ENCODE results near the gene LAG3. TPM values are rescaled to one million over a fixed set of nuclear protein-coding genes. Genes with fewer than 3 reads are reported as not detected.

LAG3 gene
- total and polyA plus RNA-seq, 2 donors (not counting 1 experiment from before 2014, with no cell fraction given) = 0.17 TPM

DNA sequence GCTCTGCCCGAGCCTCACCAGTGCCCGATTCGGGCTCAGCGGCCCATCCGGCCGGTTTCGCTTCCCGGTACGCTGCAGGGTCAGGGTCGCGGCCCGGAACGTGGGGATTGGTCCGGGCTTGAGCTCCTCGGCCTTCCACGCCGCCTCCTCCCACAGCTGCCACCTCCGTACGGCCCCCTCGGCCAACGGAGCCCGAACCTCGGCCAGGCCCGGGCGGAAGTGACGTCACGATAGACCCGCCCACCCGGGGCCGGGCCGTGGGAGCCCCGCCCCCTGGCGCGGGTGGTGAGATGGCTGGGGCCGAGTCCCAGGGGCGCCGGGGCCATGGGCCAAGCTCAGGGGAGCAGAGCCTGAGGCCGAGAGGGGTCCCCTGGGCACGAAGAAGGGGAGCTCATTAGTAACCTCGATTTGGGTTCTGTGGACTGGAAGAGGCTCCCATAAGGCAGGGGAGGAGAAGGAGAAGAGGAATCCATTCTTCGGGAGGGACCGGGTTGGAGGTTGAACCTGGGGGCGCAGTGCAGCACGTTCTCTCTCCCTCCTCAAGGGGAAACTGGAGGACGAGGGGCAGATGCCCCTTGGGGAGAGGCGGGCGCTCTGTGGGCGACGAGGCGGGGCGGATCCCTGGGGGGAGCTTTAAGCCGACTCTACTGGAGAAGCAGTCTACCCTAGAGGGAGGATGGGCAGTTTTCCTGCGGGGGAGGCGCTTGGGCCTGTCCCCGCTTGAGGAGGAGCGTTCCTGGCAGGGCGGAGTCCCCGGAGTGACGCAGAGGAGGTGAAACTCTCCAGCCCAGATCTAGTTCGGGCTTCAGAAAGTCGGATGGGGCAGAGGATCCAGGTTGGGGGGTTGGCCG is 19.2 kb upstream of the LAG3 start, which contains the start of gene MLF2:
MLF2 (minus strand) TSS at position 221 of the 851 bp plus-strand sequence. CDS start 807 bp downstream, outside the sequence.
- DNase-seq (ENCODE audit: low read depth in 2 of 2) = peak; percentile 99
- Histone ChIP-seq H3K27me3 (ENCODE audit: control insufficient read depth, insufficient read depth, low read length) (no peaks in the 10 kb centered on the region), H3K36me3 (ENCODE audit: control insufficient read depth, insufficient read depth, low read length) (peaks cover 22% of the 10 kb centered on the region), H4K20me1 (ENCODE audit: control insufficient read depth, extremely low read depth, insufficient read depth, low read length) (no peaks in the 10 kb centered on the region), H3K27ac (ENCODE audit: insufficient read depth, low read length) (peak within 1 kb of the TSS; percentile 99), H3K9me3 (ENCODE audit: control insufficient read depth, insufficient read depth, low read depth, low read length) (no peaks in the 10 kb centered on the region), H3K4me3 (replicated peaks in 1 of 4; ENCODE audit: control extremely low read depth in 1 of 4, insufficient read depth in 1 of 4, low read depth in 3 of 4, low read length in 4 of 4) (peak within 1 kb of the TSS; percentile 60 to 95 (median 85)), H3K4me1 (ENCODE audit: control insufficient read depth, extremely low read depth, insufficient read depth, low read length) (peaks cover 13% of the 10 kb centered on the region), H3K9ac (ENCODE audit: insufficient read depth, low read length) (peak within 1 kb of the TSS; percentile 95), H3K79me2 (ENCODE audit: control insufficient read depth, insufficient read depth, low read length) (peaks cover 26% of the 10 kb centered on the region), H3K4me2 (ENCODE audit: extremely low read depth, insufficient read depth, low read length) (peak within 1 kb of the TSS; percentile 96), H2AFZ (ENCODE audit: low read length) (peak within 1 kb of the TSS; percentile 70)
- TF ChIP-seq EZH2 (IDR thresholded peaks at IDR 0.05; ENCODE audit: low read length, missing control alignments) = no peak
- TF ChIP-seq, protein P1, sequence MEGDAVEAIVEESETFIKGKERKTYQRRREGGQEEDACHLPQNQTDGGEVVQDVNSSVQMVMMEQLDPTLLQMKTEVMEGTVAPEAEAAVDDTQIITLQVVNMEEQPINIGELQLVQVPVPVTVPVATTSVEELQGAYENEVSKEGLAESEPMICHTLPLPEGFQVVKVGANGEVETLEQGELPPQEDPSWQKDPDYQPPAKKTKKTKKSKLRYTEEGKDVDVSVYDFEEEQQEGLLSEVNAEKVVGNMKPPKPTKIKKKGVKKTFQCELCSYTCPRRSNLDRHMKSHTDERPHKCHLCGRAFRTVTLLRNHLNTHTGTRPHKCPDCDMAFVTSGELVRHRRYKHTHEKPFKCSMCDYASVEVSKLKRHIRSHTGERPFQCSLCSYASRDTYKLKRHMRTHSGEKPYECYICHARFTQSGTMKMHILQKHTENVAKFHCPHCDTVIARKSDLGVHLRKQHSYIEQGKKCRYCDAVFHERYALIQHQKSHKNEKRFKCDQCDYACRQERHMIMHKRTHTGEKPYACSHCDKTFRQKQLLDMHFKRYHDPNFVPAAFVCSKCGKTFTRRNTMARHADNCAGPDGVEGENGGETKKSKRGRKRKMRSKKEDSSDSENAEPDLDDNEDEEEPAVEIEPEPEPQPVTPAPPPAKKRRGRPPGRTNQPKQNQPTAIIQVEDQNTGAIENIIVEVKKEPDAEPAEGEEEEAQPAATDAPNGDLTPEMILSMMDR (conservative IDR thresholded peaks at IDR 0.05 in 1 of 2, IDR thresholded peaks at IDR 0.05 in 1 of 2; ENCODE audit: low read depth in 1 of 2, low read length in 2 of 2) = peak in 1 of 2 donors; percentile 95

DNA sequence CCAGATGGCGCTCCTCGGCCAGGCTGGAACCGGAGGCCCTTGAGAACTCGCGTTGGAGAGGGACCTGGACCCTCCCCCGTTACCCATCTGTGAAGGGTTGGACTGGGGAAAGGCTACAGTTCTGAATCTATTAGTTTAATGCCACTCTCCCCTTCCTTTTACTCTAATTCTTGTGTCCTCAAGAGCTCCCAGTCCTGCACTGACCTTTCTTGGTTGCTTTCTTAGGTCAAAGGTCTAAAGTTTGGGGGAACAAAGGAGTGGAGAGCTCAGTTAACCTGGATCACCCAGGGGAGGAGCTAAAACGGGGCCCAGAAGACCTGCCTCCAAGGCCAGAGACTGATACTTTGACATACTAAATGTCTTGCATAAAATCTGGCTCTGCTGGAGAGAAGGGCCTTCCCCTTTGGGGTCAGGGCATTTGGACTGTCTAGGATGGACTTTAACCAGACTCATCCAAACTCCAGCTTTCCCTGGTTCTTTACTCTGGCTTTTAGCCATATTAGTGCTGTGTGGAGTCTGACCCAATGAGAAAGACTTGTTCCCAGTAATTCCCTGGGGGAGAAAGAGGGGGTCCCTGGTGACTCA is 18.5 kb upstream of the LAG3 start:
- Histone ChIP-seq H3K9ac (ENCODE audit: insufficient read depth, low read length) (no peak overlapping the region), H3K4me2 (ENCODE audit: extremely low read depth, insufficient read depth, low read length) (peak overlapping the region; percentile 11), H4K20me1 (ENCODE audit: control insufficient read depth, extremely low read depth, insufficient read depth, low read length) (no peaks in the 10 kb centered on the region), H3K4me1 (ENCODE audit: control insufficient read depth, extremely low read depth, insufficient read depth, low read length) (peaks cover 13% of the 10 kb centered on the region), H3K4me3 (replicated peaks in 1 of 4; ENCODE audit: control extremely low read depth in 1 of 4, insufficient read depth in 1 of 4, low read depth in 3 of 4, low read length in 4 of 4) (no peak overlapping the region), H3K27me3 (ENCODE audit: control insufficient read depth, insufficient read depth, low read length) (no peaks in the 10 kb centered on the region), H3K27ac (ENCODE audit: insufficient read depth, low read length) (no peak overlapping the region), H3K9me3 (ENCODE audit: control insufficient read depth, insufficient read depth, low read depth, low read length) (no peaks in the 10 kb centered on the region), H3K79me2 (ENCODE audit: control insufficient read depth, insufficient read depth, low read length) (peaks cover 26% of the 10 kb centered on the region), H3K36me3 (ENCODE audit: control insufficient read depth, insufficient read depth, low read length) (peaks cover 18% of the 10 kb centered on the region), H2AFZ (ENCODE audit: low read length) (peak overlapping the region; percentile 6)
- TF ChIP-seq, protein P1 (conservative IDR thresholded peaks at IDR 0.05 in 1 of 2, IDR thresholded peaks at IDR 0.05 in 1 of 2; ENCODE audit: low read depth in 1 of 2, low read length in 2 of 2) = peak in 1 of 2 donors; percentile 90
- TF ChIP-seq EZH2 (IDR thresholded peaks at IDR 0.05; ENCODE audit: low read length, missing control alignments) = no peak
- DNase-seq (ENCODE audit: low read depth in 2 of 2) = no peak

DNA sequence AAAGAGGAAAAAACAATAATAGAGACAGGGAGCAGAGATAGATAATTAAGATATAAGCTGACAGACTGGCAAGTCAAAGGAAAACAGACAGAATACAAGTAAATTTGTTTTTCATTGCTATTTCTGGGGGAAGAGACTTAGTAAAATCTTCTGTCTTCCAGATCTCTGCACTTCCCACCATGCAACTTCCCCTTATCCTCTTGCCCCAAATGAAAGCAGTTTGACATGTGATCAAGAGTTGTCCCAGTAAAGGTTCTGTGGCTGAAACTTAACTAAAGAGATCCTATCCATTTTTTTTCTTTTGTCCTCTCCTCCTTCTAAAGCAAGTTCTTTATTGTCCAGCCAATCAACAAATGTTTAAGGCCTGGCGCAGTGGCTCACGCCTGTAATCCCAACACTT is 17.9 kb upstream of the LAG3 start:
- no peaks in the 10 kb centered on the region for H3K27me3 ChIP-seq (ENCODE audit: control insufficient read depth, insufficient read depth, low read length)
- H3K4me2 ChIP-seq (ENCODE audit: extremely low read depth, insufficient read depth, low read length) = no peak overlapping the region
- peaks cover 14% of the 10 kb centered on the region for H3K36me3 ChIP-seq (ENCODE audit: control insufficient read depth, insufficient read depth, low read length)
- no peak overlapping the region for H3K9ac ChIP-seq (ENCODE audit: insufficient read depth, low read length)
- no peak overlapping the region for H3K4me3 ChIP-seq (replicated peaks in 1 of 4; ENCODE audit: control extremely low read depth in 1 of 4, insufficient read depth in 1 of 4, low read depth in 3 of 4, low read length in 4 of 4)
- no peak for DNase-seq (ENCODE audit: low read depth in 2 of 2)
- TF ChIP-seq EZH2 (IDR thresholded peaks at IDR 0.05; ENCODE audit: low read length, missing control alignments) = no peak
- TF ChIP-seq, protein P1 (conservative IDR thresholded peaks at IDR 0.05 in 1 of 2, IDR thresholded peaks at IDR 0.05 in 1 of 2; ENCODE audit: low read depth in 1 of 2, low read length in 2 of 2) = no peak
- no peak overlapping the region for H3K27ac ChIP-seq (ENCODE audit: insufficient read depth, low read length)
- peaks cover 26% of the 10 kb centered on the region for H3K79me2 ChIP-seq (ENCODE audit: control insufficient read depth, insufficient read depth, low read length)
- H3K9me3 ChIP-seq (ENCODE audit: control insufficient read depth, insufficient read depth, low read depth, low read length) = no peaks in the 10 kb centered on the region
- H3K4me1 ChIP-seq (ENCODE audit: control insufficient read depth, extremely low read depth, insufficient read depth, low read length) = peaks cover 13% of the 10 kb centered on the region
- H4K20me1 ChIP-seq (ENCODE audit: control insufficient read depth, extremely low read depth, insufficient read depth, low read length) = no peaks in the 10 kb centered on the region
- H2AFZ ChIP-seq (ENCODE audit: low read length) = no peak overlapping the region
